SHP77 (cell line): ENCODE data around the gene SAMD4B.
"Not testable (repeated sequence)": the region's sequence is repeated elsewhere in the genome, so short reads cannot be mapped to it uniquely, and the experiment has no call there.

Source experiments
- DNase-seq, 2 experiments: peaks; one replicate each; lab custom pipeline; 2025; lab: John Stamatoyannopoulos, UW

Gene SAMD4B

GRCh38 chr19:39365531-39365930 is 23.3 kb downstream of the SAMD4B start:
- no peak for DNase-seq

GRCh38 chr19:39369200-39369599 is 27.0 kb downstream of the SAMD4B start:
- DNase-seq: no peak

- no peak for DNase-seq
Measured at GRCh38 chr19:39370735-39371134, 28.5 kb downstream of the SAMD4B start.

GRCh38 chr19:39372047-39372802 is 30.0 kb downstream of the SAMD4B start:
- DNase-seq: no peak

- DNase-seq: no peak
Measured at GRCh38 chr19:39372941-39373340, 30.7 kb downstream of the SAMD4B start.

GRCh38 chr19:39375929-39376328 is 33.7 kb downstream of the SAMD4B start:
- no peak for DNase-seq

GRCh38 chr19:39377373-39378362 is 35.4 kb downstream of the SAMD4B start:
- DNase-seq: no peak

GRCh38 chr19:39379366-39379765 is 37.1 kb downstream of the SAMD4B start:
- DNase-seq: not testable (repeated sequence)

GRCh38 chr19:39379865-39380396 is 37.7 kb downstream of the SAMD4B start:
- no peak for DNase-seq

- no peak for DNase-seq
Measured at GRCh38 chr19:39380521-39381502, 38.6 kb downstream of the SAMD4B start.

GRCh38 chr19:39381910-39382611 is 39.8 kb downstream of the SAMD4B start:
- no peak for DNase-seq

GRCh38 chr19:39382991-39383828 is 41.0 kb downstream of the SAMD4B start:
- no peak for DNase-seq

- no peak for DNase-seq
Measured at GRCh38 chr19:39384839-39385568, 42.8 kb downstream of the SAMD4B start.

GRCh38 chr19:39385629-39386411 is 43.6 kb downstream of the SAMD4B start:
- DNase-seq: no peak

- DNase-seq: no peak
Measured at GRCh38 chr19:39386557-39386956, 44.3 kb downstream of the SAMD4B start.

- DNase-seq: no peak
Measured at GRCh38 chr19:39388657-39389056, 46.4 kb downstream of the SAMD4B start.

- no peak for DNase-seq
Measured at GRCh38 chr19:39389631-39390414, 47.6 kb downstream of the SAMD4B start.

GRCh38 chr19:39390451-39390750 is 48.2 kb downstream of the SAMD4B start:
- DNase-seq: no peak
